A673 (cell line): ENCODE results near the gene PALMD.

ENCODE experiments used
- EZH2 ChIP-seq: fragments of 200-600 bp; sonication (generic); IDR thresholded peaks from 2 replicates; pipeline ENCODE4 v1.6.1; 2017; ENCODE audit warnings: borderline replicate concordance, low read depth, mild to moderate bottlenecking, mixed read lengths, antibody characterized with exemption, low read length; ENCODE audit not compliant: poor library complexity, severe bottlenecking
- TF ChIP-seq, protein P1 (sequence below): fragments of 300-800, 200-600 bp; sonication (generic); conservative IDR thresholded peaks from 2 replicates; pipeline ENCODE4 v1.5.1; 2017; ENCODE audit warnings: low read depth, mild to moderate bottlenecking, antibody characterized with exemption, low read length, moderate library complexity, mixed read lengths

DNA sequence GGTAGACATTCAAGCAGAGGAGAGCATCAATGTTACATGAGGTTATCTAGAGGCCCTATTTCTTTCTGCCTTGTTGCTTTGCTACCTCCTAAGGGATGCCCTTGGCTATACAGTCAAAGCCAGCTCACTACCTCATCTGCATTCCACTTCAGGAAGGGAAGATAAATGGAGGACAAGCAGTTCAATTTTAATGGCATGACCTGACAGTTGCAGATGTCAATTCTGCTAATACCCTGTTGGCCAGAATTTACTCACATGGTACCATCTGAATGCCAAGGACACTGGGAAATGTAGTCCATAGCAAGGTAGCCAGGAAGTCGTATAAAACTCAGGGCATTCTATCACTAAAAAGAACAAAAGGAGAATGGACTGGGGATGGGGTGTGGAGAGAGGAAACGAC is 31.5 kb downstream of the PALMD start:
- TF ChIP-seq, protein P1, sequence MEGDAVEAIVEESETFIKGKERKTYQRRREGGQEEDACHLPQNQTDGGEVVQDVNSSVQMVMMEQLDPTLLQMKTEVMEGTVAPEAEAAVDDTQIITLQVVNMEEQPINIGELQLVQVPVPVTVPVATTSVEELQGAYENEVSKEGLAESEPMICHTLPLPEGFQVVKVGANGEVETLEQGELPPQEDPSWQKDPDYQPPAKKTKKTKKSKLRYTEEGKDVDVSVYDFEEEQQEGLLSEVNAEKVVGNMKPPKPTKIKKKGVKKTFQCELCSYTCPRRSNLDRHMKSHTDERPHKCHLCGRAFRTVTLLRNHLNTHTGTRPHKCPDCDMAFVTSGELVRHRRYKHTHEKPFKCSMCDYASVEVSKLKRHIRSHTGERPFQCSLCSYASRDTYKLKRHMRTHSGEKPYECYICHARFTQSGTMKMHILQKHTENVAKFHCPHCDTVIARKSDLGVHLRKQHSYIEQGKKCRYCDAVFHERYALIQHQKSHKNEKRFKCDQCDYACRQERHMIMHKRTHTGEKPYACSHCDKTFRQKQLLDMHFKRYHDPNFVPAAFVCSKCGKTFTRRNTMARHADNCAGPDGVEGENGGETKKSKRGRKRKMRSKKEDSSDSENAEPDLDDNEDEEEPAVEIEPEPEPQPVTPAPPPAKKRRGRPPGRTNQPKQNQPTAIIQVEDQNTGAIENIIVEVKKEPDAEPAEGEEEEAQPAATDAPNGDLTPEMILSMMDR = no peak
- TF ChIP-seq EZH2 = no peak
